ENCODE data around the gene MYL12A. TPM values are rescaled to one million over a fixed set of nuclear protein-coding genes. Genes with fewer than 3 reads are reported as not detected.
A peak's percentile ranks its signal among the peaks of the same experiment; 100 is the strongest.

The MYL12A gene
- total and polyA plus RNA-seq, 2 of the 8 experiments (the other 6 are each of a cell fraction or from before 2014, with no cell fraction given), result 188 to 247 TPM

- H2BK5ac ChIP-seq (ENCODE audit: low read depth, low read length), result no peak within 1 kb of the TSS
- no peak within 1 kb of the TSS; the same call in 1 of the 2 replicates for H2BK15ac ChIP-seq (ENCODE audit: low read length)
- H3K9me3 ChIP-seq (ENCODE audit: insufficient read depth in 2 of 2, low read depth in 1 of 2, low read length in 1 of 2), result no peaks in the 10 kb centered on the region; a peak in 1 of 4 replicates
- no peak within 1 kb of the TSS for H2BK120ac ChIP-seq (replicated peaks; ENCODE audit: low read depth, low read length)
- no peak within 1 kb of the TSS for H3K27ac ChIP-seq (ENCODE audit: low read depth, low read length)
- no peak within 1 kb of the TSS for H3K9ac ChIP-seq (replicated peaks in 1 of 4; ENCODE audit: extremely low read depth in 1 of 4, low read depth in 3 of 4, low read length in 3 of 4)
- no peaks in the 10 kb centered on the region for H3K23me2 ChIP-seq (ENCODE audit: low read depth, low read length)
- no peak for FAIRE-seq
- H2AK5ac ChIP-seq (ENCODE audit: low read depth, low read length), result no peak within 1 kb of the TSS
- DNase-seq (ENCODE audit: low read depth in 1 of 2, low spot score in 2 of 2), result no peak
- no peak within 1 kb of the TSS for H3K23ac ChIP-seq (ENCODE audit: insufficient read length)
- no peaks in the 10 kb centered on the region for H3K27me3 ChIP-seq (replicated peaks in 1 of 4; ENCODE audit: control insufficient read depth in 3 of 4, extremely low read depth in 1 of 4, insufficient read depth in 3 of 4, low read length in 3 of 4)
- ChIA-PET CTCF (ENCODE audit: partially characterized antibody) (interaction anchor here (0.8 to 1.6 kb wide), 5 partner anchors 26 to 272 kb away, joined by 3 to 7 read pairs (median 3); no protein-coding TSS in a partner anchor), POLR2A (ENCODE audit: partially characterized antibody) (interaction anchor here (0.8 to 1.3 kb wide), 2 partner anchors 10 to 27 kb away, joined by 3 to 5 read pairs; no protein-coding TSS in a partner anchor)
- no peak within 1 kb of the TSS for H3K4me2 ChIP-seq (ENCODE audit: insufficient read depth in 1 of 2, low read depth in 2 of 2, low read length in 2 of 2)
- 92% methylated on average over 9 of the region's 9 CpGs; no CpG with 5 or more reads in 1 of the 2 experiments for WGBS, 2 experiments (ENCODE audit: extremely low coverage in 1 of 2, insufficient coverage in 1 of 2, insufficient read length in 1 of 2, insufficient replicate concordance in 2 of 2, low coverage in 1 of 2, low lambda C conversion rate in 2 of 2, missing lambda C conversion rate in 1 of 2)
- H3K4ac ChIP-seq (replicated peaks; ENCODE audit: insufficient read length, low read depth, low read length), result no peak within 1 kb of the TSS
- H3K4me1 ChIP-seq (replicated peaks in 1 of 4; ENCODE audit: control insufficient read depth in 3 of 4, insufficient read depth in 4 of 4, low read length in 3 of 4), result peaks cover 0 to 4% (median under 1%) of the 10 kb centered on the region in 4 experiments; a peak in 1 of 7 replicates
- H4K8ac ChIP-seq (ENCODE audit: extremely low read depth, insufficient read depth, low read length), result no peak within 1 kb of the TSS
- no peak within 1 kb of the TSS for H3K56ac ChIP-seq (replicated peaks; ENCODE audit: insufficient read length, low read depth, low read length)
- H2BK20ac ChIP-seq (ENCODE audit: low read length), result no peak within 1 kb of the TSS
- H4K91ac ChIP-seq (replicated peaks; ENCODE audit: insufficient read length, low read length), result no peak within 1 kb of the TSS
- no peaks in the 10 kb centered on the region for H3K36me3 ChIP-seq (ENCODE audit: control insufficient read depth in 2 of 4, insufficient read depth in 4 of 4, low read length in 3 of 4)
- no peak within 1 kb of the TSS for H4K5ac ChIP-seq (ENCODE audit: insufficient read length, low read depth, low read length)
- no peaks in the 10 kb centered on the region for H3K79me2 ChIP-seq (ENCODE audit: control insufficient read depth in 1 of 2, insufficient read depth in 2 of 2, low read length in 2 of 2)
- peak within 1 kb of the TSS; percentile 4; the same call in 1 of the 2 replicates for H2AFZ ChIP-seq (ENCODE audit: low read length)
- H2BK12ac ChIP-seq (ENCODE audit: low read depth, low read length), result no peak within 1 kb of the TSS
- no peaks in the 10 kb centered on the region for H3K79me1 ChIP-seq (ENCODE audit: low read depth, low read length)
- H3K18ac ChIP-seq (ENCODE audit: extremely low read depth, low read length), result no peak within 1 kb of the TSS
- H3K4me3 ChIP-seq (ENCODE audit: extremely low read depth in 1 of 4, insufficient read depth in 2 of 4, low read depth in 3 of 4, low read length in 4 of 4), result no peak within 1 kb of the TSS
- H4K20me1 ChIP-seq (replicated peaks in 1 of 2; ENCODE audit: control insufficient read depth in 1 of 2, insufficient read depth in 2 of 2, low read length in 2 of 2), result no peaks in the 10 kb centered on the region
- no peak within 1 kb of the TSS for H3K14ac ChIP-seq (ENCODE audit: insufficient read length)
- TF ChIP-seq SP2 (IDR thresholded peaks at IDR 0.05; ENCODE audit: low read length) (no peak), FOSL1 (IDR thresholded peaks at IDR 0.05; ENCODE audit: insufficient read depth, low read depth, low read length) (no peak), JUN (IDR thresholded peaks at IDR 0.05; ENCODE audit: low read depth, low read length) (no peak), SIN3A (conservative IDR thresholded peaks at IDR 0.05 in 1 of 2, IDR thresholded peaks at IDR 0.05 in 1 of 2; ENCODE audit: low read depth in 1 of 2, low read length in 2 of 2) (no peak), TCF12 (IDR thresholded peaks at IDR 0.05; ENCODE audit: low read depth, low read length) (no peak), CBX8 (IDR thresholded peaks at IDR 0.05; ENCODE audit: borderline replicate concordance, low read depth, low read length) (no peak), BCL11A (IDR thresholded peaks at IDR 0.05; ENCODE audit: low read depth in 2 of 2, low read length in 2 of 2) (no peak), EP300 (IDR thresholded peaks at IDR 0.05; ENCODE audit: borderline replicate concordance in 1 of 2, low read depth in 2 of 2, low read length in 2 of 2) (no peak), BACH1 (IDR thresholded peaks at IDR 0.05; ENCODE audit: low read length) (no peak), EGR1 (IDR thresholded peaks at IDR 0.05; ENCODE audit: borderline replicate concordance, low read depth, low read length) (no peak), TEAD4 (IDR thresholded peaks at IDR 0.05; ENCODE audit: low read depth, low read length) (no peak), EZH2 (IDR thresholded peaks at IDR 0.05; ENCODE audit: low read depth, low read length, severe bottlenecking) (no peak), TAF7 (optimal IDR thresholded peaks at IDR 0.05; ENCODE audit: borderline replicate concordance, low read depth, low read length) (no peak)
These were observed 27.8 kb upstream of the MYL12A start, which contains the start of gene MYOM1 for GRCh38 chr18:3219631-3220335. Gene MYOM1, minus strand, starts transcription at chr18:3219968. Its CDS starts 4,745 bp downstream, at chr18:3215223.
